Ecto neural progenitor cell (in vitro differentiated cells): ENCODE data around the gene TMEM72.

ENCODE experiments used
- DNase-seq: peaks from one replicate; pipeline ENCODE4 v3.0.0-alpha.2; 2018; ENCODE audit warnings: low spot score

Gene TMEM72

DNA sequence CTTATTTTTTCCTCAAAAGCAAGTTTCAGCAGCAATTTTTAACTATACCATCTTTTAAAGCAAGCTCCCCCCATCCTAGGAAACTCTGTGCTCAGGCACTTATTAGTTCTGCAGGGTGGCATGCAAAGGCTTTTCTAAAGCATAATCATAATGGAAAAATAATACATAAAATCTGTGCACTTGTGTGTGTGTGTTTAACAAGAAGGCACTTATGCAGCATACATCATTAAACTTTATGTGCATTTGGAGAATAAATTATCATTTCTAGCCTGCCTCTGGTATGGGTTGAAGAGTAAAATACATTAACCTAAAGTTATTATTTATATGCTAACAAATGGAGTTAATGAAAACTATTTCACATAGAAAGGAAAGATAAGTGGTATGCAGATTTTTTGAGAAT, 42.9 kb downstream of the TMEM72 start:
- DNase-seq = no peak

GRCh38 chr10:44954962-44955361, 43.8 kb downstream of the TMEM72 start:
- DNase-seq = no peak

DNA sequence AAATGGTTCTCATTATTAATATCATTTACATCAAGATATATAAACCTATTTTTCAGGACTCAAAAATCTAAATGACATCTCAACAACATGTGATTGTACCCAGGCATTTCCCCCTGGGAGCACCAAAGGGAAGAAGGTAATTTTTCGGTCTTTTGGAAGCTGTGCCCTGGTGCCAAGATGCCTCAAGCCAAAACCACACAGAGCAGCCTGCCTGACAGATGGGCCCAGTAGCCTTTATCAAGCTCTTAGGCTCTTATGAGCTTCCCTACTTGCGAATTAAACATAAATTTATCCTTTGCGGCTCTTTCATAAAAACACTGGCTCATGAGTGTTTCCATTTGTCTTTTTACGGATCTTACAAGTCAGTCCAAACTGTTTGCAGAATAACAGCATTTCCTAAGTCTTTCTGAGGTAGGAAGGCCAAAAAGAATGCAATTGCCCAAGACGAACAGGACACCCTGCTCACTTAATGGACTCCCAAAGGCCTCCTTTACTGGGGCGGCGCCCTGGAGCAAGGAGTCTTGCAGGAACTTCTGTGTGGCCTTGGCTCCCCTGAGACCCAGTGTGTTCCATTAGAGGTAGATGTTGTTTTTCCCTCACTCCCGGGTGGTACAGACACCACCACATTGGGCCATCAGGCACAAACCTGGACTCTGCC, 44.4 kb downstream of the TMEM72 start:
- peak; percentile 16 for DNase-seq

DNA sequence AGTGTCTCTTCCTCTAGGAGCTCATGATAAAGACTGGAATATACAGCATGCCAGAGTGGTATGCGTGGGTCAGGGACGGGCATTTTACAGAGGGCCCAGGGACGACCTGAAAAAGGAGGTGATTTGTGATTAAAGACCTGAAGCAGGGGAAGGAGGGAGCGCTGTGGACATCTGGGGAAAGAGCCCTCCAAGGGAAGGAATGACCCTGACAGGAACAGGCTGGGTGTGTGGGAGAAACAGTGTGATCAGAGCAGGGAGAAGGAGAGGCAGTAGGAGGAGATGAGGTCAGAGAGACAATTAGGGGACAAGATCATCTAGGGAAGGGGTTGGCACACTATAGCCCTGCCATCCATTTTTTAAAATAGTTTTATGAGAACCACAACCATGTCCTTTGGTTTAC, 45.1 kb downstream of the TMEM72 start:
- DNase-seq = no peak

DNA sequence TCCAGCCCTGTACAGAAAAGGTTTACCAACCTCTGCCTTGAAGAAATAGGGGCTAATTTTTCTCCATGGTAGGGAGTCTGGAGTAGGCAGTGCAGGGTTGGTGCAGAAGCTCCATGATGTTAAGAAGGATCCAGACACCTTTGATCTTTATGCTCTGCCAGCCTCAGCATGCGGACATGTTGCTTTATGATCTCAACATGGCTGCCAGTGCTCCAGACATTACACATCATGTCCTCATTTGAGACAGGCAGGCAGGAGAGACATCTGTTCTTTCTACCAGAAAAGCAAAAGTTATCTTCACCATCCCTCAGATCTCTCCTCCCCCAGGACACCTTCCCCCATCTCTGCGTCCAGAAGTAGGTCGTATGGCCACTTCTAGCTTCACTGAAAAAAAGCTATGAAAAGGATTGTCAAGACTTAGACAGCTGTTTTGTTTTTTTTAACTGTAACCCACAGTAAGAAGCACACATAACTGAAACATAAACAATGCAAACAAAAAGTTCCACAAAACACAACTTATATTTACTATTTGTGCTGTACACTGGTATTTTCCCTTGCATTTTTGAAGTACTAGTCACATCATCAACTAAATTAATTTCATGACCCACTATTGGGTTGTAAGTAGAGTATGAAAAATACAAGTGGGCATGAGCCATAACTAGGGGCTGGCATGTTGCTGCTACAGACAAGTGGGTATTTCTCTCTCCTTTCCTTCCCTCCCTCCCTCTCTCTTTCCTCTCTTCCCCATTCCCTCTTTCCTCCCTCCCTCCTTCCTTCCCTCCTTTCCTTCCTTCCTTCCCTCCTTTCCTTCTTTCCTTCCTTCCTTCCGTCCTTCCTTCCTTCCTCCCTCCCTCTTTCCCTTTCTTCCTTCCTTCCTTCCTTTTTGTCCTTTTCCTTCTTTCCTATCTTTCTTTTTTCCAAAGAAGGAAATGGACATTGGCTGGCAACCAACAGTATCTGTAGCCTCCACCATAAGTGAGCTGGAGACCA, 45.9 kb downstream of the TMEM72 start:
- no peak for DNase-seq

- peak; percentile 32 for DNase-seq
Observed at GRCh38 chr10:44958196-44958897, 47.2 kb downstream of the TMEM72 start.

- DNase-seq = no peak
Observed at GRCh38 chr10:44958898-44959246, 47.7 kb downstream of the TMEM72 start.

DNA sequence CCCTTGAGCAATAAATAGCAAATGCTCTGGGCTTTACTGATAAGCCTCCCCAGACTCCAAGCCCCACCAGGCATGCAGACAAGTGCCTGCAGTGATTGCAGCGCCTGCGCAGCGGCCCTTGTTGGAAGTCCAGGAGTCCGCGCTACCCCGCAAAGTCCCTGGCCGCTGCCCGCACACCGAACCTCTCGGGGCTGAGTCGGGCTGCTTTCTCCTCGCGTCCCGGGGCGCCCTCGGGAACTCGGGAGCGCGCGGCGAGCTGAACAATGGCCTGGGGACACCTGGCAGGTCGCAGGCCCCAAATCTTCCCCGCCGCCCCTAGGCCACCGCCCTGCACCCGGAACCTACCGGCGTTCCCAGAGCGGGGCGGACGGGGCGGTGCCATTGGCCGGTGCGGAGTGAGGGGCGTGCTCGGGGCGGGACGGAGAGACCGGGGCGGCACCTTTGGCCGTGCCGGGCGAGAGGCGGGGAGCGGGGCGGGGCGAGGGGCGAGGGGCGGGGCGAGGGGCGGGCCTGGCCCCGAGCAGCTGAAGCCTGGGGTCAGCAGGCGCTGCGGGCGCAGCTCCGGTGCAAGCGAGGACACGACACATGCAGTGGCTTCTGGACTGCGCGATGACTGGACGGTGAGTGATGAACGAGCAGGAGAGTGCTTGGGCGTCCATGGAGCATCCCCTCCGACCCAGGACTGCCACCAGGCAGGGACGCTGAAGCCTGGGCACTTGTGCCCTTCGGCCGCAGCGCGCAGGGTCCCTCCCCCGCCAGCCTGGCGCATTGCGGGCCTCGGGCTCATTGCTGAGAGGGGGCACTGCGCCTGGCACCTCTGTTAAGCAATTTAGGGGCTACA, 48.3 kb downstream of the TMEM72 start, which contains the start of gene RASSF4:
TSS of gene RASSF4 (plus strand) at position 556 of the 841 bp plus-strand sequence. CDS start 10,401 bp downstream, outside the sequence.
- peak; percentile 96 for DNase-seq

DNA sequence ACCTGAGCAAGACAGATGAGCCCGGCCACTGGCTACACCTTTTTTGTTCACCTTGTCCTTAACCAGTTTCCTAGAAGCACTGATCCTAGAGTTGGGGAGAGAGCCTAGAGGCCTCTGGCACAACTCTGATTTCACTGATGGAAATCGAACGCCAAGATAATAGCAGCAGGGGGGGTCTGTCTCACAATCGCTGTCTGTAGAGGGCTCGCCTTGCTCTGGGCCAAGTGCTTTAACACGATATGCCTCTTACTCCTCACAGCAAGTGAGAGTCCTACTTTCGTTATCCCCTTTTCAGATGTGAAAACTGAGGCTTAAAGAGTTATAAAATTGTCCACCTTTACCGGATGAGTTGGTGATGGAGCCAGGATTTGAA, 48.9 kb downstream of the TMEM72 start:
- no peak for DNase-seq

GRCh38 chr10:44960482-44961229, 49.5 kb downstream of the TMEM72 start:
- peak; percentile 44 for DNase-seq

GRCh38 chr10:44961230-44961571, 50.1 kb downstream of the TMEM72 start:
- peak; percentile 40 for DNase-seq

GRCh38 chr10:44961931-44962750, 51.0 kb downstream of the TMEM72 start:
- DNase-seq = no peak

DNA sequence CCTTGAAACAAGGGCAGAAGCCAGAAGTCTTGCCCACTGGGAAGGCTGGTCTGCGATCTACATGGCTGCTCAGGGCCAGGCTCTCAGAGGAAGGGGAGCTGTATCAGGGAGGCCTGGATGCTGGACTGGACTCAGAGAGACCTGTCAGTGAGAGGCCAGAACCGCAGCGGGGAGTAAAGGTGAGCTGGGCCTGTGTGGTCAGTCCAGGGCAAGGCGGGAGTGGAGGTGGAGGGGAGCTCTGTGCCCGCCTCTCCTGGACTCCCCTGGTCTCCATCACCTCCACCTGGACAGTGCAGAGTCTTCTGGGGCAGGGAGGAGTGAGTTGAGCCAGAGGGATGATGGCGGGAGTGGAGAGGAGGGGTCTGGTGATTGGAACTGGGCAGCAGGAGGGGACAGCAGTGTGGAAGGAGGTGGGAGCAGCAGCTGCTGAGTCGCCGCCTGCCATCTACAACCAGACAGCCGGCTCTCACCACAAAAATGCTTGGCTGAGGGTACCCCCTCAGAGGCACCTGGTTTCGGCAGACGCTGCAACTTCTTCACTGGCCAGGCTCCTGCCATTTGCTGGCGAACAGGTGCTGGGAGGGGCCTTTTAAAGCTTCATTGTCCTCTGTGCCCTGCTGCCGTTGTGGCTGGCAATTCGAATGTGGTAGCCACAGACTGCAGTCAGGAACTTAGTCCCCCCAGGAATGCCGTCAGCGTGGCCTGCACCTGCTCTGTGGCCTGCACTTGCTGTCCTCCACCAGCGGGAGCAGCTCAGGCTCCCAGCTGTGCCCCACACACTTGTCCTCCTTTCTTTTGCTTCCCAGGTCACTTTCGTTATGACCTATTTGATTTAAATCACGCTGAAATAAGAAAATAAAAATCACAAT, 52.0 kb downstream of the TMEM72 start:
- DNase-seq = peak; percentile 67

- DNase-seq = peak; percentile 87
Observed at GRCh38 chr10:44963772-44964633, 52.9 kb downstream of the TMEM72 start.

DNA sequence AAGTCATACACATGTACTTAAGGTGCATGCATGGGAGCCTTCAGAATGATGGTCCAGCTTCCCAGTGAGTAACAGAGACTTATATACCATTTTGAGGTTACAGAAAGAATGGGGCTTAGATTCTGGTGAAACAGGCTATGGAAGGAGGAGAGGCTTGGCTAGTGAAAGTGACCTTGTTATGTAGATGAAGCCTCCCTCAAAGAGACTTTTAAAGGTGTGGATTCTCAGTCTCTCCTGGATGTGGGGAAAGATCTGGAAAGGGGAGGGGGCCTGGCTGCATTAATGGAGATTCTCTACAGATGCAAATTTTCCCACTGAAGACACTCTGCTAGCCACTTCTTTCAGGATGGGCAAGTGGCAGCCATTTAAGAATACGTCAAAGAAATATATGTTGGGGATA, 54.0 kb downstream of the TMEM72 start:
- DNase-seq = peak; percentile 8

GRCh38 chr10:44965651-44966097, 54.5 kb downstream of the TMEM72 start:
- peak; percentile 34 for DNase-seq

GRCh38 chr10:44966129-44966815, 55.1 kb downstream of the TMEM72 start:
- peak; percentile 8 for DNase-seq
